ENCODE results near the gene MYRFL. TPM values are rescaled to one million over a fixed set of nuclear protein-coding genes. Genes with fewer than 3 reads are reported as not detected.

The MYRFL gene
- total and polyA plus RNA-seq, 11 donors, result 0.13 to 0.96 (median 0.44) TPM; not detected in 2

DNA sequence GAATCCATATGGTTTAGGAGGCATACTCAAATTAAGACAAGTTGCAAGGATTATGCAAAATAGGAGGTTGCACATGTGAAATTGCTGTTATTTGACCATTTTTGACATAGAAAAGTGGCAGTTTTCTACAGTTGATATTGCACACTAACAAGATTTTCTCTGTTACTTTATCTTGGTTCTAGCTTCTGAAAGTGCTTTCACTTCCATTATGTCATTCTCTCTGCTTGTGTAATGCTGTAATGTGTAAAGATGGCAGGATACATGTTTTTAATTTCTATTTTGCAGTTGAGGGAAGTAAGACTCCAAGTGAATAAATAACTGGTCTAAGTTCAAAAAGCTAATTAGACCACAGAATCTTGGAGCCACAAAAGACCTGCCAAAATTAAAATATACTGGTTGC lies 60.6 kb downstream of the MYRFL start:
- no peak for DNase-seq
- intact Hi-C loops (cut with DNase I), result loop anchor here in 1 of 10 donors (10.0 kb wide), 1 partner anchor 839 kb away; no protein-coding TSS in a partner anchor
- no peak for TF ChIP-seq POLR2A (IDR thresholded peaks at IDR 0.05)
- TF ChIP-seq, protein P1, sequence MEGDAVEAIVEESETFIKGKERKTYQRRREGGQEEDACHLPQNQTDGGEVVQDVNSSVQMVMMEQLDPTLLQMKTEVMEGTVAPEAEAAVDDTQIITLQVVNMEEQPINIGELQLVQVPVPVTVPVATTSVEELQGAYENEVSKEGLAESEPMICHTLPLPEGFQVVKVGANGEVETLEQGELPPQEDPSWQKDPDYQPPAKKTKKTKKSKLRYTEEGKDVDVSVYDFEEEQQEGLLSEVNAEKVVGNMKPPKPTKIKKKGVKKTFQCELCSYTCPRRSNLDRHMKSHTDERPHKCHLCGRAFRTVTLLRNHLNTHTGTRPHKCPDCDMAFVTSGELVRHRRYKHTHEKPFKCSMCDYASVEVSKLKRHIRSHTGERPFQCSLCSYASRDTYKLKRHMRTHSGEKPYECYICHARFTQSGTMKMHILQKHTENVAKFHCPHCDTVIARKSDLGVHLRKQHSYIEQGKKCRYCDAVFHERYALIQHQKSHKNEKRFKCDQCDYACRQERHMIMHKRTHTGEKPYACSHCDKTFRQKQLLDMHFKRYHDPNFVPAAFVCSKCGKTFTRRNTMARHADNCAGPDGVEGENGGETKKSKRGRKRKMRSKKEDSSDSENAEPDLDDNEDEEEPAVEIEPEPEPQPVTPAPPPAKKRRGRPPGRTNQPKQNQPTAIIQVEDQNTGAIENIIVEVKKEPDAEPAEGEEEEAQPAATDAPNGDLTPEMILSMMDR (IDR thresholded peaks at IDR 0.05), result no peak

DNA sequence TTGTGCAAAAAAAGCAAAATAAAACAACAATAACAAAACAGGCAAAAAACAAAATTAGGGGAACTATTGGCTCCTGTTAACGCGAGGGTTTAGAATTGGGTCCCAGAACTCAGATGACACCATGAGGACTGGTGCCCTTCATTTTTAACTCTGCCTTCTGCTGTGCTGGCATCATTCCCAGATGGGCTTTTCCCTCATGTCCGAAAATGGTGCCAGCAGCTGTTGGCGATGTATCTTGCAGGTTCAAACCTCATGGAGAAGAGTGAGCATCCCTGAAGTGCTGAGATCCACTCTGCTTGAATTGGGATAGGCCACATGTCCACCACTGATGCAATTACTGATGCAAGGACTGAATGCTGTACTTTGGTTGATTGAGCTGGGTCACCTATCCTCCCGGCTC lies 61.1 kb downstream of the MYRFL start:
- no peak overlapping the region for H3K4me3 ChIP-seq
- no peak for ATAC-seq
- H3K27ac ChIP-seq, result no peak overlapping the region
- WGBS, 4 donors, result 48 to 62% (median 56%) methylated on average over 5 of the region's 5 CpGs
- H3K9me3 ChIP-seq, result no peaks in the 10 kb centered on the region
- intact Hi-C loops (cut with DNase I), result loop anchor here in 1 of 10 donors (10.0 kb wide), 1 partner anchor 839 kb away; no protein-coding TSS in a partner anchor
- no peaks in the 10 kb centered on the region for H3K36me3 ChIP-seq
- peaks cover 0 to 17% (median 0%) of the 10 kb centered on the region in 12 donors for H3K4me1 ChIP-seq
- no peak for DNase-seq
- TF ChIP-seq POLR2A (IDR thresholded peaks at IDR 0.05), result no peak
- TF ChIP-seq, protein P1 (IDR thresholded peaks at IDR 0.05), result no peak
- H3K27me3 ChIP-seq, result no peaks in the 10 kb centered on the region

More for the DNA sequence above, 60.6 kb downstream of the MYRFL start:
- H3K27ac ChIP-seq, result no peak overlapping the region
- no peaks in the 10 kb centered on the region for H3K27me3 ChIP-seq
- no peak overlapping the region for H3K4me3 ChIP-seq
- no peaks in the 10 kb centered on the region for H3K9me3 ChIP-seq
- no peaks in the 10 kb centered on the region for H3K36me3 ChIP-seq
- no peak for ATAC-seq
- peaks cover 0 to 17% (median 0%) of the 10 kb centered on the region in 12 donors for H3K4me1 ChIP-seq

DNA sequence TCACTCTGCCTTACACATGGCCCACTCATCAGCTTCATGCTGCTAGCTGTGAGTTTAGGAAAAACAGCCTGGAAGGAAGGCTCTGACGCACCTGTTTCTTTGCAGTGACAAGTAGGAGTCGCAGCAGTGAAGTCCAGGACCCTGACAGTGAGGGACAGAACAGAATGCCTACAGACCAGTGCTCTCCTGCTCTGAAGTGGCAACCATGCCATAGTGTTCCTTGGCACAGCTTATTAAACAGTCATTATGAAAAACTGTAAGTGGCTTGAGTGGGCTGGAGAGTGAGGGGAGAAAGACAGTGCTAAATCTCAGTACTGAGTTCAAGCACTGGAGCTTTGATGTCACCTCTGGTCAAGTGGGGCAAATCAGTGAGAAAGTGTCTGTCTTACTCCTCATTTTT lies 61.7 kb downstream of the MYRFL start:
- no peak for DNase-seq
- 94 to 97% (median 96%) methylated on average over 2 of the region's 2 CpGs for WGBS, 4 donors
- intact Hi-C loops (cut with DNase I), result loop anchor here in 1 of 10 donors (10.0 kb wide), 1 partner anchor 838 kb away; no protein-coding TSS in a partner anchor
- ATAC-seq, result no peak
- Histone ChIP-seq H3K4me1 (peaks cover 0 to 17% (median 0%) of the 10 kb centered on the region in 12 donors), H3K36me3 (no peaks in the 10 kb centered on the region), H3K27ac (no peak overlapping the region), H3K4me3 (no peak overlapping the region), H3K27me3 (no peaks in the 10 kb centered on the region), H3K9me3 (no peaks in the 10 kb centered on the region)
- TF ChIP-seq, protein P1 (IDR thresholded peaks at IDR 0.05), result no peak
- no peak for TF ChIP-seq POLR2A (IDR thresholded peaks at IDR 0.05)

DNA sequence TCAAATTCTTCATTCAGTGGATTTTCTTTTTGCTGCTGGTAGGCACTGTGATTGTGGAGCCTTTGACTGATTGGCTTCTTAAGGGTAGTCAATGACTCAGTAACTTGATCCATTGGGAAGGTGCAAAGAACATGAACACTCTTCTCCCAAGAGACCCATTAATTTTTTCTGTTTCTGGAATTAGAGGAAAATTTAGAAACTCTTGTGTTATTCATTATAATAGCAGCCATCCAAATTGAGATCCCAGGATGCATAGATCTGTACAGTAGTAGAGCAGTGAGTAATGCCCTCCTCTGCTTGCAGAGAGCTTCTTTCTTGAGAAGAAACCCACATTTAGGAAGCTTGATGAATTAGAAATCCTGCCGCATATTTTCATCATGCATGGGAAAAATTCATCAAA lies 63.9 kb downstream of the MYRFL start:
- intact Hi-C loops (cut with DNase I), result loop anchor here in 1 of 10 donors (10.0 kb wide), 1 partner anchor 836 kb away; no protein-coding TSS in a partner anchor
- H3K36me3 ChIP-seq, result no peaks in the 10 kb centered on the region
- no peak for ATAC-seq

More for the DNA sequence above, 63.9 kb downstream of the MYRFL start:
- DNase-seq, result no peak
- Histone ChIP-seq H3K4me3 (no peak overlapping the region), H3K27ac (no peak overlapping the region), H3K9me3 (no peaks in the 10 kb centered on the region), H3K4me1 (peaks cover 0 to 17% (median 0%) of the 10 kb centered on the region in 12 donors), H3K27me3 (no peaks in the 10 kb centered on the region)
- TF ChIP-seq, protein P1 (IDR thresholded peaks at IDR 0.05), result no peak
- TF ChIP-seq POLR2A (IDR thresholded peaks at IDR 0.05), result no peak
- WGBS, 4 donors, result 94 to 98% (median 96%) methylated on average over 1 of the region's 1 CpG
